Measurements from ENCODE around the gene UBE2Q1. TPM values are rescaled to one million over a fixed set of nuclear protein-coding genes. Genes with fewer than 3 reads are reported as not detected.

UBE2Q1 gene
- total and polyA plus RNA-seq, 2 of the 8 experiments (the other 6 are each of a cell fraction or from before 2014, with no cell fraction given), result 13.2 to 95.8 TPM

- Histone ChIP-seq H3K23ac (ENCODE audit: insufficient read length) (no peak overlapping the region), H3K27me3 (replicated peaks in 1 of 4; ENCODE audit: control insufficient read depth in 3 of 4, extremely low read depth in 1 of 4, insufficient read depth in 3 of 4, low read length in 3 of 4) (no peaks in the 10 kb centered on the region), H3K4me3 (ENCODE audit: extremely low read depth in 1 of 4, insufficient read depth in 2 of 4, low read depth in 3 of 4, low read length in 4 of 4) (no peak overlapping the region), H2BK5ac (ENCODE audit: low read depth, low read length) (no peak overlapping the region), H3K9me3 (ENCODE audit: insufficient read depth in 2 of 2, low read depth in 1 of 2, low read length in 1 of 2) (no peaks in the 10 kb centered on the region), H3K79me2 (ENCODE audit: control insufficient read depth in 1 of 2, insufficient read depth in 2 of 2, low read length in 2 of 2) (no peaks in the 10 kb centered on the region), H2BK12ac (ENCODE audit: low read depth, low read length) (no peak overlapping the region), H3K9ac (replicated peaks in 1 of 4; ENCODE audit: extremely low read depth in 1 of 4, low read depth in 3 of 4, low read length in 3 of 4) (no peak overlapping the region), H2BK15ac (ENCODE audit: low read length) (no peak overlapping the region), H3K4ac (replicated peaks; ENCODE audit: insufficient read length, low read depth, low read length) (no peak overlapping the region), H2BK20ac (ENCODE audit: low read length) (no peak overlapping the region), H3K27ac (ENCODE audit: low read depth, low read length) (no peak overlapping the region), H4K91ac (replicated peaks; ENCODE audit: insufficient read length, low read length) (no peak overlapping the region), H4K20me1 (replicated peaks in 1 of 2; ENCODE audit: control insufficient read depth in 1 of 2, insufficient read depth in 2 of 2, low read length in 2 of 2) (peaks cover 6 to 16% of the 10 kb centered on the region in 2 experiments), H3K14ac (ENCODE audit: insufficient read length) (no peak overlapping the region), H2BK120ac (replicated peaks; ENCODE audit: low read depth, low read length) (no peak overlapping the region), H3K79me1 (ENCODE audit: low read depth, low read length) (no peaks in the 10 kb centered on the region), H3K4me2 (ENCODE audit: insufficient read depth in 1 of 2, low read depth in 2 of 2, low read length in 2 of 2) (no peak overlapping the region), H3K18ac (ENCODE audit: extremely low read depth, low read length) (no peak overlapping the region), H3K56ac (replicated peaks; ENCODE audit: insufficient read length, low read depth, low read length) (no peak overlapping the region), H2AK5ac (ENCODE audit: low read depth, low read length) (no peak overlapping the region), H4K8ac (ENCODE audit: extremely low read depth, insufficient read depth, low read length) (no peak overlapping the region), H4K5ac (ENCODE audit: insufficient read length, low read depth, low read length) (no peak overlapping the region), H3K36me3 (ENCODE audit: control insufficient read depth in 2 of 4, insufficient read depth in 4 of 4, low read length in 3 of 4) (peaks cover 6 to 15% (median 10%) of the 10 kb centered on the region in 4 experiments; a peak in 7 of 8 replicates), H3K4me1 (replicated peaks in 1 of 4; ENCODE audit: control insufficient read depth in 3 of 4, insufficient read depth in 4 of 4, low read length in 3 of 4) (peaks cover 0 to 3% (median 1%) of the 10 kb centered on the region in 4 experiments; a peak in 2 of 7 replicates), H3K23me2 (ENCODE audit: low read depth, low read length) (no peaks in the 10 kb centered on the region), H2AFZ (ENCODE audit: low read length) (no peak overlapping the region)
- CTCF ChIA-PET (ENCODE audit: partially characterized antibody), result interaction anchor here (0.8 to 3.0 kb wide), 10 partner anchors 11 to 250 kb away, joined by 3 to 13 read pairs (median 3); no protein-coding TSS in a partner anchor
- DNase-seq (ENCODE audit: low read depth in 1 of 2, low spot score in 2 of 2), result no peak
- FAIRE-seq, result no peak
- POLR2A ChIA-PET (ENCODE audit: partially characterized antibody), result interaction anchor here (1.0 to 5.0 kb wide), 5 partner anchors 14 to 154 kb away, joined by 3 to 23 read pairs (median 4); no protein-coding TSS in a partner anchor
- WGBS, 2 experiments (ENCODE audit: extremely low coverage in 1 of 2, insufficient coverage in 1 of 2, insufficient read length in 1 of 2, insufficient replicate concordance in 2 of 2, low coverage in 1 of 2, low lambda C conversion rate in 2 of 2, missing lambda C conversion rate in 1 of 2), result 74% methylated on average over 7 of the region's 7 CpGs; no CpG with 5 or more reads in 1 of the 2 experiments
- TF ChIP-seq SUZ12 (IDR thresholded peaks at IDR 0.05; ENCODE audit: low read length) (no peak), CTCF (IDR thresholded peaks at IDR 0.05; ENCODE audit: control extremely low read depth in 1 of 3, insufficient read depth in 1 of 3, low read depth in 1 of 3, low read length in 3 of 3) (no peak), CHD2 (IDR thresholded peaks at IDR 0.05; ENCODE audit: low read length) (no peak), USF2 (IDR thresholded peaks at IDR 0.05; ENCODE audit: low read length) (no peak), TAF7 (optimal IDR thresholded peaks at IDR 0.05; ENCODE audit: borderline replicate concordance, low read depth, low read length) (no peak), HDAC2 (IDR thresholded peaks at IDR 0.05; ENCODE audit: borderline replicate concordance in 1 of 2, low read depth in 2 of 2, low read length in 2 of 2) (no peak), KDM1A (IDR thresholded peaks at IDR 0.05; ENCODE audit: borderline replicate concordance, low read length) (no peak), RNF2 (IDR thresholded peaks at IDR 0.05; ENCODE audit: borderline replicate concordance, low read depth, low read length, missing control alignments, poor library complexity, severe bottlenecking) (no peak), NRF1 (IDR thresholded peaks at IDR 0.05; ENCODE audit: low read depth, low read length) (no peak)
Observed at GRCh38 chr1:154574716-154575115, 16.3 kb upstream of the UBE2Q1 start.

All from H1 (cell line).